GM23338 (cell line): ENCODE measurements around the gene SMIM35. TPM values are rescaled to one million over a fixed set of nuclear protein-coding genes. Genes with fewer than 3 reads are reported as not detected.

Experiments
- ATAC-seq: fragments of 200-7000 bp; cut with Tn5 transposase; 3 replicates; pipeline ENCODE4 v1.9.1; 2020
- DNase-seq: peaks from one replicate; pipeline ENCODE4 v3.0.0-alpha.2; 2015; ENCODE audit warnings: low spot score
- H2AFZ ChIP-seq: fragments of 200-600 bp; sonication (generic); 2 replicates; pipeline ENCODE4 v1.8.0; 2016; ENCODE audit warnings: antibody characterized with exemption, mild to moderate bottlenecking, moderate library complexity
- H3F3A ChIP-seq: fragments of 200-600 bp; sonication (generic); replicated peaks from 2 replicates; pipeline ENCODE4 v1.8.0; 2017; ENCODE audit warnings: antibody characterized with exemption, mixed run types, low read depth
- H3K27ac ChIP-seq: fragments of 200-600 bp; sonication (generic); 2 replicates; pipeline ENCODE4 v1.6.1; 2016; ENCODE audit warnings: low read depth
- H3K27me3 ChIP-seq: fragments of 200-600 bp; sonication (generic); 2 replicates; pipeline ENCODE4 v1.8.0; 2016; ENCODE audit warnings: mild to moderate bottlenecking, mixed run types, moderate library complexity; ENCODE audit not compliant: insufficient read depth
- H3K36me3 ChIP-seq: fragments of 200-600 bp; sonication (generic); 2 replicates; pipeline ENCODE4 v1.8.0; 2016; ENCODE audit warnings: mild to moderate bottlenecking; ENCODE audit not compliant: insufficient read depth
- H3K4me1 ChIP-seq: fragments of 200-600 bp; sonication (generic); 2 replicates; pipeline ENCODE4 v1.8.0; 2016; ENCODE audit warnings: mild to moderate bottlenecking, moderate library complexity; ENCODE audit not compliant: insufficient read depth
- H3K4me2 ChIP-seq: fragments of 200-600 bp; sonication (generic); 2 replicates; pipeline ENCODE4 v1.7.1; 2017; ENCODE audit warnings: mixed run types
- H3K4me3 ChIP-seq: fragments of 200-600 bp; sonication (generic); 2 replicates; pipeline ENCODE4 v1.6.1; 2016; ENCODE audit warnings: mixed run types
- H3K79me2 ChIP-seq: fragments of 200-600 bp; sonication (generic); replicated peaks from 2 replicates; pipeline ENCODE4 v1.8.0; 2017; ENCODE audit warnings: mild to moderate bottlenecking; ENCODE audit not compliant: insufficient read depth
- H3K9me2 ChIP-seq: fragments of 200-600 bp; sonication (generic); 2 replicates; pipeline ENCODE4 v1.8.0; 2017; ENCODE audit not compliant: insufficient read depth
- H4K20me1 ChIP-seq: fragments of 200-600 bp; sonication (generic); replicated peaks from 2 replicates; pipeline ENCODE4 v1.8.0; 2017; ENCODE audit warnings: mild to moderate bottlenecking; ENCODE audit not compliant: insufficient read depth
- H3K27ac Mint-ChIP-seq: 2 replicates; pipeline ENCODE4 v1.8.0; 2020; ENCODE audit warnings: inconsistent platforms, mild to moderate bottlenecking, moderate library complexity, mixed read lengths
- H3K27me3 Mint-ChIP-seq: 3 replicates; pipeline ENCODE4 v1.8.0; 2022; ENCODE audit warnings: low read depth, mild to moderate bottlenecking, moderate library complexity, mixed read lengths, inconsistent platforms; ENCODE audit not compliant: insufficient read depth, poor library complexity
- H3K36me3 Mint-ChIP-seq: 3 replicates; pipeline ENCODE4 v1.8.0; 2021; ENCODE audit warnings: low read depth, mild to moderate bottlenecking, inconsistent platforms, moderate library complexity, mixed read lengths
- H3K4me1 Mint-ChIP-seq: 3 replicates; pipeline ENCODE4 v1.8.0; 2020; ENCODE audit warnings: mild to moderate bottlenecking, inconsistent platforms, mixed read lengths
- H3K4me3 Mint-ChIP-seq: 3 replicates; pipeline ENCODE4 v1.8.0; 2021; ENCODE audit warnings: moderate library complexity, mild to moderate bottlenecking, inconsistent platforms, mixed read lengths
- H3K9me3 Mint-ChIP-seq: 3 replicates; pipeline ENCODE4 v1.8.0; 2020; ENCODE audit warnings: moderate library complexity, mild to moderate bottlenecking, inconsistent platforms, mixed read lengths
- CREB1 ChIP-seq: fragments of 250-450 bp; sonication (Bioruptor Pico); IDR thresholded peaks from 2 replicates; pipeline ENCODE4 v1.5.0; 2020; ENCODE audit warnings: low read depth, mild to moderate bottlenecking, moderate library complexity
- EZH2 ChIP-seq: fragments of 200-600 bp; sonication (generic); IDR thresholded peaks from one replicate; pipeline ENCODE4 v1.8.0; 2017; ENCODE audit warnings: antibody characterized with exemption, mild to moderate bottlenecking, low read depth; ENCODE audit not compliant: unreplicated experiment
- EZH2phosphoT487 ChIP-seq: fragments of 200-600 bp; sonication (generic); IDR thresholded peaks from one replicate; pipeline ENCODE4 v1.8.1; 2018; ENCODE audit warnings: antibody characterized with exemption; ENCODE audit not compliant: unreplicated experiment
- JUNB ChIP-seq: IDR thresholded peaks from one replicate; pipeline ENCODE4 v1.6.1; 2016; ENCODE audit warnings: antibody characterized with exemption; ENCODE audit not compliant: unreplicated experiment
- NANOG ChIP-seq: IDR thresholded peaks from 2 replicates; pipeline ENCODE4 v1.6.1; 2016; ENCODE audit warnings: antibody characterized with exemption, borderline replicate concordance
- POLR2AphosphoS5 ChIP-seq: IDR thresholded peaks from 2 replicates; pipeline ENCODE4 v1.6.1; 2016; ENCODE audit warnings: antibody characterized with exemption, low read depth
- REST ChIP-seq: IDR thresholded peaks from one replicate; pipeline ENCODE4 v1.6.1; 2018; ENCODE audit warnings: antibody characterized with exemption; ENCODE audit not compliant: unreplicated experiment
- STAT1 ChIP-seq: IDR thresholded peaks from one replicate; pipeline ENCODE4 v1.6.1; 2016; ENCODE audit warnings: antibody characterized with exemption; ENCODE audit not compliant: unreplicated experiment
- ZNF114 ChIP-seq: fragments of 250-450 bp; sonication (Bioruptor Pico); IDR thresholded peaks from 2 replicates; pipeline ENCODE4 v1.5.0; 2020; ENCODE audit warnings: mild to moderate bottlenecking, moderate library complexity
- ZNF331 ChIP-seq: fragments of 250-450 bp; sonication (Bioruptor Pico); IDR thresholded peaks from 2 replicates; pipeline ENCODE4 v1.5.0; 2020; ENCODE audit warnings: low read depth, mild to moderate bottlenecking, moderate library complexity
- ZNF462 ChIP-seq: fragments of 250-450 bp; sonication (Bioruptor Pico); IDR thresholded peaks from 2 replicates; pipeline ENCODE4 v1.5.0; 2020; ENCODE audit warnings: mild to moderate bottlenecking, moderate library complexity
- polyA plus RNA-seq: library from polyadenylated mRNA; unstranded; fragments of >200 nt; fragmentation: Nextera tagmentation; extraction: Ambion mirVana; gene quantifications from 2 replicates; pipeline ENCODE4 v1.2.1, GENCODE V29; 2016
- total RNA-seq: library from RNA; depleted of rRNA; stranded (reverse); fragments of >200 nt; shearing (Covaris generic); gene quantifications from 2 replicates; pipeline ENCODE4 v1.2.3, GENCODE V29; 2014
- TF ChIP-seq, protein P1 (sequence below): IDR thresholded peaks from 2 replicates; pipeline ENCODE4 v1.6.1; 2016; ENCODE audit warnings: antibody characterized with exemption
- TF ChIP-seq, protein P2 (sequence below), 2 experiments: fragments of 200-600 bp in 1 of 2; sonication (generic) in 1 of 2; conservative IDR thresholded peaks; 2 replicates each; pipeline versions ENCODE4 v1.5.1 to v1.6.1; 2016 to 2017; ENCODE audit warnings: antibody characterized with exemption in 2 of 2, low read depth in 2 of 2, mild to moderate bottlenecking in 2 of 2, moderate library complexity in 1 of 2

The SMIM35 gene
- total and polyA plus RNA-seq, 2 experiments from 2014 or later: not detected

DNA sequence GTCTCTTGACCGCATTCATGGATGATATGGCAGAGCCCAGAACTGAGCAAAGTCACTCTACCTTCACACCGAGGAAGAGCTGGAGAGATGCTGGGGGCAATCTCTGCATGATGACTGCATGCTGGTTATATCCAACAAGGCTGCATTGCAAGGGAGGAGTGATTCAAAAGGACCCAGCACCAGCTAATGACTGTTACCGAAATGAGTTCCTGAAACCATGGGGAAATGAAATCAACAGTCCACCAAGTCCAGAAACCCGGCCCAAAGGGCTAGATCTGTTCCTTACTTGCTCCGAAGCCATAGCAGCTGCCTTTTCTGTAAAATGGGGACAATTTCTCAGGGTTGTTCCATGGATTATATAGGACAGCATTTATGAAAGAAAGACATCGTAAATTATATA, 1.2 kb upstream of the SMIM35 start (continued):
- no peak for TF ChIP-seq ZNF331 (CRISPR knock-in tag)
- TF ChIP-seq NANOG: no peak
- TF ChIP-seq EZH2: no peak
- no peak for TF ChIP-seq JUNB
- TF ChIP-seq CREB1 (CRISPR knock-in tag): no peak

DNA sequence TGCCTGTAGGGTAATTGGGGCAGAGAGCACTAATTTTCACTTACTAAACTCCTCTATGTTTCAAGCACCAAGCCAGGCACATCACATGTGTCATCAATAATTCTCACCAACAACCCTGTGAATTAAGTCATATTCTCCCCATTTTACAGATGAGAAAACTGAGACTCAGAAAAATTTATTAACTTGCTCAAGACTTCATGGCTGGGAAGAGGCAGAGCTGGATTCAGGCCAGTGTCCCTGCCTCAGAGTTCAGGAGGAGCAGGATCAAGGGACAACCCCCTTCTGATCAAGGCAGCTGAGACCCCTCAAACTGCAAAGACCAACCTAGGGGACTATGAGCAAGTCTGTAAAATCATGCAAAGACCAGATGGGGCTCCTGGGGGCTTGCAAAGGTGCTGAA, 2.1 kb downstream of the SMIM35 start:
- ATAC-seq (no peak), DNase-seq (no peak)
- peaks cover 17% of the 10 kb centered on the region; the same call in 2 of the 3 replicates for H3K9me3 Mint-ChIP-seq
- no peaks in the 10 kb centered on the region for H3K79me2 ChIP-seq
- no peak overlapping the region for H3K27ac ChIP-seq
- no peak overlapping the region for H3K27ac Mint-ChIP-seq
- no peaks in the 10 kb centered on the region for H3K9me2 ChIP-seq
- no peaks in the 10 kb centered on the region for H4K20me1 ChIP-seq
- H3K4me1 ChIP-seq: no peaks in the 10 kb centered on the region
- H3K4me1 Mint-ChIP-seq: peaks cover 10% of the 10 kb centered on the region
- no peaks in the 10 kb centered on the region for H3K27me3 ChIP-seq
- no peaks in the 10 kb centered on the region for H3K27me3 Mint-ChIP-seq
- no peak overlapping the region for H3K4me3 ChIP-seq
- TF ChIP-seq, protein P1, sequence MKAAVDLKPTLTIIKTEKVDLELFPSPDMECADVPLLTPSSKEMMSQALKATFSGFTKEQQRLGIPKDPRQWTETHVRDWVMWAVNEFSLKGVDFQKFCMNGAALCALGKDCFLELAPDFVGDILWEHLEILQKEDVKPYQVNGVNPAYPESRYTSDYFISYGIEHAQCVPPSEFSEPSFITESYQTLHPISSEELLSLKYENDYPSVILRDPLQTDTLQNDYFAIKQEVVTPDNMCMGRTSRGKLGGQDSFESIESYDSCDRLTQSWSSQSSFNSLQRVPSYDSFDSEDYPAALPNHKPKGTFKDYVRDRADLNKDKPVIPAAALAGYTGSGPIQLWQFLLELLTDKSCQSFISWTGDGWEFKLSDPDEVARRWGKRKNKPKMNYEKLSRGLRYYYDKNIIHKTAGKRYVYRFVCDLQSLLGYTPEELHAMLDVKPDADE: no peak
- TF ChIP-seq ZNF462 (CRISPR knock-in tag) (no peak), ZNF331 (CRISPR knock-in tag) (no peak), JUNB (no peak), STAT1 (no peak), POLR2AphosphoS5 (no peak), NANOG (no peak), REST (no peak), ZNF114 (CRISPR knock-in tag) (no peak), CREB1 (CRISPR knock-in tag) (no peak), EZH2phosphoT487 (no peak), EZH2 (no peak)
- TF ChIP-seq, protein P2, sequence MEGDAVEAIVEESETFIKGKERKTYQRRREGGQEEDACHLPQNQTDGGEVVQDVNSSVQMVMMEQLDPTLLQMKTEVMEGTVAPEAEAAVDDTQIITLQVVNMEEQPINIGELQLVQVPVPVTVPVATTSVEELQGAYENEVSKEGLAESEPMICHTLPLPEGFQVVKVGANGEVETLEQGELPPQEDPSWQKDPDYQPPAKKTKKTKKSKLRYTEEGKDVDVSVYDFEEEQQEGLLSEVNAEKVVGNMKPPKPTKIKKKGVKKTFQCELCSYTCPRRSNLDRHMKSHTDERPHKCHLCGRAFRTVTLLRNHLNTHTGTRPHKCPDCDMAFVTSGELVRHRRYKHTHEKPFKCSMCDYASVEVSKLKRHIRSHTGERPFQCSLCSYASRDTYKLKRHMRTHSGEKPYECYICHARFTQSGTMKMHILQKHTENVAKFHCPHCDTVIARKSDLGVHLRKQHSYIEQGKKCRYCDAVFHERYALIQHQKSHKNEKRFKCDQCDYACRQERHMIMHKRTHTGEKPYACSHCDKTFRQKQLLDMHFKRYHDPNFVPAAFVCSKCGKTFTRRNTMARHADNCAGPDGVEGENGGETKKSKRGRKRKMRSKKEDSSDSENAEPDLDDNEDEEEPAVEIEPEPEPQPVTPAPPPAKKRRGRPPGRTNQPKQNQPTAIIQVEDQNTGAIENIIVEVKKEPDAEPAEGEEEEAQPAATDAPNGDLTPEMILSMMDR (conservative IDR thresholded peaks at IDR 0.05; ENCODE audit: low read depth in 2 of 2): no peak
- H3K36me3 ChIP-seq: no peaks in the 10 kb centered on the region
- no peak overlapping the region for H3K4me3 Mint-ChIP-seq
- no peak overlapping the region for H3K4me2 ChIP-seq
- H3K36me3 Mint-ChIP-seq: no peaks in the 10 kb centered on the region; the same call in 2 of the 3 replicates
- H2AFZ ChIP-seq: no peak overlapping the region
- no peaks in the 10 kb centered on the region for H3F3A ChIP-seq
